HG03571 (cell line): Measurements from ENCODE around the gene MIOX.
"Not testable (repeated sequence)": the region's sequence is repeated elsewhere in the genome, so short reads cannot be mapped to it uniquely, and the experiment has no call there.

Source experiments
- ATAC-seq: cut with Tn5 transposase; IDR thresholded peaks from one replicate; pipeline ENCODE4 v1.9.1; 2021; ENCODE audit not compliant: unreplicated experiment

Gene MIOX

GRCh38 chr22:50516068-50516467, 29.4 kb downstream of the MIOX start:
- ATAC-seq: no peak

DNA sequence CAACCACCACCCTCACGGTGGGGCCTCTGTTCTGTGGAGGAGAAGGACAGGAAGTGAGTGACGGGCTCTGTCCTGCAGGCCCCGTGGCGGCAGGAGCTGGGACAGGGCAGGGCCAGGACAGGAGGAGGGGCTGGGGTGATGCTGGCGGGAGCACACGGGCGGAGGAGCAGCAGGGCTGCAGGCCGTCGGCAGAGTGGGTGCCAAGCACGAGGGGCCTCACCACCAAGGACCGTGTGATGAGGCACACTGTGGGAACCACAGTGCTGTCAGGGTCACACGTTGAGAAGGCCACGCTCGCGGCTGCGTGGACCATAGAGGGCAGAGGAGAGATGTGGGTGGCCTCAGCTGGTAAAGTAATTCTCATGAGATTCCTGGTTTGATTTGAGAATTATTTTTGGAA, 30.2 kb downstream of the MIOX start:
- no peak for ATAC-seq

- ATAC-seq: no peak
Observed at GRCh38 chr22:50517495-50518260, 31.0 kb downstream of the MIOX start.

- no peak for ATAC-seq
Observed at GRCh38 chr22:50518606-50519005, 31.9 kb downstream of the MIOX start.

DNA sequence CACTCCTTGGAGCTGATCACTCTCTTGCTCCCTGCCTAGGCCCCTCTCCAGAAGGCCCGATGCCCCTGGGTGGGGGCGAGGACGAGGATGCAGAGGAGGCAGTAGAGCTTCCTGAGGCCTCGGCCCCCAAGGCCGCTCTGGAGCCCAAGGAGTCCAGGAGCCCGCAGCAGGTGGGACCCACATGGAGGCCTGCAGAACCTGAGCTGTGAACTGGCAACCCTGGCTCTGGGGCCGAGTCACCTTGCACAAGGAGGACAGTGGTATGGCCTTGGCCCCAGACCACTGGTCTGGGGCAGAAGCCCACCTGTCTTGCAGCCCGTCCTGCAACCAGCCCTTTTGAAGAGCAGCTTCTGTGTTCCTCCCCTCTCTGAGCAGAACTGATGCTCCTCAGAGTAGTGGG, 32.5 kb downstream of the MIOX start:
- ATAC-seq: no peak

DNA sequence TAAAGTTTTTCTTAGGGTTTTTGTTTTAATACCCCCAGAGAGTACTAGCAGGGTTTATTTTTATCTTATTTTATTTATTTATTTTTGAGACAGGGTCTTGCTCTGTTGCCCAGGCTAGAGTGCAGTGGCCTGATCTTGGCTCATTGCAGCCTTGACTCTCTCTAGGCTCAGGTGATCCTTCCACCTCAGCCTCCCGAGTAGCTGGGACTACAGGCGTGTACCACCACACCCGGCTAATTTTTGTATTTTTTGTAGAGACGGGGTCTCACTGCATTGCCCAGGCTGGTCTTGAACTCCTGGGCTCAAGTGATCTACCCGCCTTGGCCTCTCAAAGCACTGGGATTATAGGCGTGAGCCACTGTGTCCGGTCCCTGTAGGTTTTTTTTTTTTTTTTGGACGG, 33.5 kb downstream of the MIOX start:
- not testable (repeated sequence) for ATAC-seq

DNA sequence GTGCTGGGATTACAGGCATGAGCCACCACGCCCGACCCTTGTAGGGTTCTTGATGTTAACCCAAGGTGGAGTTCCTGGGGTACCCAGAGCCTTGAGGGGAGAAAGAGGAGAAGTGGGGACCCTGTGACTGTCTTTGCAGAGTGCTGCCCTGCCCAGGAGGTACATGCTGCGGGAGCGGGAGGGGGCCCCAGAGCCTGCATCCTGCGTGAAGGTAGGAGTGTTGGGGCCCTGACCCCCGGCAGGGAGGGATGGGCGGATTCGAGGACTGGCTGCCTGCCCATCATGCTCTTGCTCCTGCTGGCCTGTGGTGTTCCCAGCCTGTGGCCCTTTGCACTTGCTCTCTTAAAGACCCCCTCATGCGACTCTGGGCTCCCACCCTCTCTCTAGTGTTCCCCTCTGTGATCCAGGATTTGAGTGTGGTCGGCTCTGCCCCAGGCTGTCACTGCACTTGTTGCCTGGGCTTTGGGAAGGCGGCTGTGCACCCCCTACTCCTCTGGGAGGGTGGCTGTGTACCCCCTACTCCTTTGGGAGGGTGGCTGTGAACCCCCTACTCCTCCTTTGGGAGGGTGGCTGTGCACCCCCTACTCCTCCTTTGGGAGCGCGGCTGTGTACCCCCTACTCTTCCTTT, 34.3 kb downstream of the MIOX start:
- no peak for ATAC-seq

DNA sequence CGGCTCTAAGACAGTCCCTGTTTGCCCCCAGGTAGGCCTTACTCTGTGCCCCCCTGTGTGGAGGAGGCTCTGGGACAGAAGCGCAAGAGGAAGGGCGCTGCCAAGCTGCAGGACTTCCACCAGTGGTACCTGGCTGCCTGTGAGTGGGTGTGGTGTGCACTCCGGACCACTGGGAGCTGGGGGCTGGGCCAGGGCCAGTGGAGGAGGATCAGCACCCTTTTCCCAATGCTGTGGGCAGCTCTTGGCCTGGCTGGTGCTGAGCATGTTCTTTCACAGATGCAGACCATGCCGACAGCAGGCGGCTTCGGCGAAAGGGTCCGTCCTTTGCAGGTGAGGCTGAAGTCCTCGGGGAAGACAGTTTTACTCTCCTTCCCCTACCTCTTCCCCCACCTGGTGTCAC, 35.1 kb downstream of the MIOX start:
- ATAC-seq: no peak

- ATAC-seq: no peak
Observed at GRCh38 chr22:50522208-50522805, 35.6 kb downstream of the MIOX start.

GRCh38 chr22:50522806-50523438, 36.3 kb downstream of the MIOX start:
- ATAC-seq: no peak

DNA sequence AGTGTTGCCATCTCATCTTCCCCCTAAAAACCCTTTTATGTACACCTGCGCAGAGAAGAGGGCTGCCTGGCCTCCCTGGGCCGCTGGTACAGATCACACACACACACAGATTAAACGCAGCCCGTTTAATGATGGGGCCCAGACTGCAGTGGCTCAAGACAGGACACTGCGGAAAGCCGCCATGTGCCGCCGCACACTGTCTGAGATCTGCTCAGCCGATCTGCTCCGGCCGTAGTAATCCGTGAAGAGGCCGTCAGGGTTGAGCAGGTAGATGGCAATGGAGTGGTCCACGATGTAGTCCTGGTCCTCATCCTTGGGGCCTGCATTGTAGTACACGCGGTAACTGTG, 36.8 kb downstream of the MIOX start:
- ATAC-seq: no peak

DNA sequence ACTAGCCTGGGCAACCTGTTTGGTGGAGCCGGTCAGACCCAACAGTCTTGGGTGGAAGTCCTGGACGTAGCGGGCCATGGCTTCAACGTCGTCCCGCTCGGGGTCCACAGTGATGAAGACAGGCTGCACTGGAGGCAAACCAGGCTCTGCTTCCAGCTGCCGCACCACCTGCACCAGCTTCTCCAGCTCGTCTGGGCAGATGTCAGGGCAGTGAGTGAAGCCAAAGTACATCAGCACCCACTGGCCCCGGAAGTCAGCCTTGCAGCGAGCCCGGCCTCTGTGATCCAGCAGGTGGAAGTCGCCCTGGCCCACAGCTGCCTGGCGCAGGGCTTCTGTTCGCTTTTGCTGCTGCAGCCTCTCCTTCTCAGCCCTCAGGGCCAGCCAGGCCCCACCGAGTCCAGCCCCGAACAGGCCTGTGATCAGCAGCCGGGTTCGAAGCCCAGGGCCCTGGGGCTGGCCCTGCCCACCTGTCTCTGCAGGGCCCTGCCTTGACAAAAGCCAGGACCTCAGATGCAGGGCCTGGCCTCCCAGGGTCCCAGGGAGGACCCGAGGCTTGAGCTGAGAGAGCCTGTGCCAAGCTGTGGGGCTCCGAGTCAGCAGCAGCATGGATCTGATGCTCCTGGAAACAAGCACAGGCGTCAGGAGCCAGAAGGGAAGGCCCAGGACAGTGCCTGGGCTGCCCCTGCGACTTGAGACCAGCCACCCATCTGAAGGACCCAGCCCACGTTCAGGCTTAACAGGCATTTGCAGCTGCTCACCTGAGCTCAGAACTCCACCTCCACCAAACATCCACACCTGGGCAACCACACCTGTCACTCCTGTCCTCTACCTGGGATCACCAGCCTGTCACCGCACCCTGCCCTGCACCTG, 37.4 kb downstream of the MIOX start:
- ATAC-seq: no peak

GRCh38 chr22:50524676-50525103, 38.0 kb downstream of the MIOX start:
- no peak for ATAC-seq

GRCh38 chr22:50525104-50525857, 38.6 kb downstream of the MIOX start, which contains the start of gene SCO2:
Gene SCO2 (minus strand): TSS chr22:50525598. CDS start chr22:50524411, 1,187 bp downstream.
- ATAC-seq: peak; percentile 36

GRCh38 chr22:50525858-50526107, 39.1 kb downstream of the MIOX start:
- ATAC-seq: peak; percentile 9

DNA sequence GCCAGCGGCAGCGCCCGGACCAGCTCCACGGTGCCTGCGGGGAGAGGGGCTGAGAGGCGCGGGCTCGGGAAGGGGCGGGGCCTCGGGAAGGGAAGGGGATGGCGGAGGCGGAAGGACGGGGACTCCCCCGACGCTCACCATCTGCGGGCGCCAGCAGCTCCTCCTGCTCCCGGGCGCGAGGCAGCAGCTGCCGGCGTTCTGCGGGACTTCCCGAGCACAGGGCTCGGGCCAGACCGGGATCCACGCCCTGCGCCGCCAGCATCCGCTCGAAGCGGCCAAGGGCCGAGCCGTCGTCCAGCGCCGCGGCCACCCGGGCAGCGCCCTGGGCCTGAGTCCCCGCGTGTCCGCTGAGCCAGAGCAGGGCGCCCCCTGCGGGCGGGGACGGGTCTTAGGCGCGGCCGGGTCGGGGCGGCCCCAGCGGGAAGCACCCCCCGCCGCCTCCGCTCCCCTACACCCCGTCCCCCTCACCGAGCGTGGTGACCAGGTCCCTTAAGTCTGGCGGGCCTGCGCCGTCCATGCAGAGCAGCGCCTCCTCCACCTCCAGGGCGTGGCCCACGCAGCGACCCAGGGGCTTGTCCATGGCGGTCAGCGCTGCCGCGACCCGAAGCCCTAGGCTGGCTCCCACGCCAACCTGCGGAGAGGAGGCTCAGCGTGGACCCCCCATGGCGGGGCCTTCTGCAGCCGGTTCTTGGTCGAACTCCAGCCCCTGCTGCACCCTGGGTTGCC, 39.6 kb downstream of the MIOX start:
- peak; percentile 27 for ATAC-seq

DNA sequence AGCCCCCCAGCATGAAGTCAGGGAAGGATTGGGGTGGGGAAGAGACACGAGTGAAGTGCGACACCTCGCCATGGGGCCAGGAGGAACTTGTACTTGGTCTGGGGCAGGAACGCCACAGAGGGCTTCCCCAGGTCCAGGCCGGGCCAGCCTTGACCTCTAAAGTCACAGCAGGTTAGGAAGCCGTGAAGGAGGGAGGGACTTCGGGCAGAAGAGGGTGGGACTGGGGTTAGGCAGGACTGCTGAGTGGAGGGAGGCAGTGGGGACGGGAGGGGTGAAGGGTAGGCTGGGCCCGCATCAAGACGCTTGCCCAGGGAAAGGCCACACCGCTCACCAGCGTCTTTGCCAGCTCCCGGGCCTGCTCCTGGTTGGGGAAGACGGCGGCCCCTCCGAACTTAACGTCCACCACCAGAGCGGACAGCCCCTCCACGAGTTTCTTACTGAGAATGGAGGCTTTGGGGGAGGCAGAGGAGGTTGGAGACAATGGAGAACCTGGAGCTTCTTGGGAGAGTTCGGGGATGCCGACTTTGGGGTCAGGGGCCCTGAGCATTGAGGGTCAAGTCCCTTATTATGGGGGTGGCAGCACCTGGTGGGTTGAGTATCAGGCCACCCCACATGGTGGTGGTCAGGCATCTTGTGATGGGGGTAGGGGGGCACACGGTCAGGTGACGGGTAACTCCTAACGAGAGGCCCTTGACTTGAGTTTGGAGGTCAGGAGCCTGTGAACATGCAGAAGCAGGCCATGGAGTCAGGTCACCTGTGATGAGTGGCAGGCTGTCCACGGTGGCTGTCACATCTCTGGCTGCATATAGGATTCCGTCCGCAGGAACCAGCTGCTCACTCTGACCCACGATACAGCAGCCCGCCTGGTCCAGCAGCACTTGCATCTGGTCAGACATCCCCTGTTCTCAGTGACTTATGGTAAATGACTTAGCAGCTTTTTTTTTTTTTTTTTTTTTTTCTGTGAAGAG, 40.5 kb downstream of the MIOX start:
- no peak for ATAC-seq

DNA sequence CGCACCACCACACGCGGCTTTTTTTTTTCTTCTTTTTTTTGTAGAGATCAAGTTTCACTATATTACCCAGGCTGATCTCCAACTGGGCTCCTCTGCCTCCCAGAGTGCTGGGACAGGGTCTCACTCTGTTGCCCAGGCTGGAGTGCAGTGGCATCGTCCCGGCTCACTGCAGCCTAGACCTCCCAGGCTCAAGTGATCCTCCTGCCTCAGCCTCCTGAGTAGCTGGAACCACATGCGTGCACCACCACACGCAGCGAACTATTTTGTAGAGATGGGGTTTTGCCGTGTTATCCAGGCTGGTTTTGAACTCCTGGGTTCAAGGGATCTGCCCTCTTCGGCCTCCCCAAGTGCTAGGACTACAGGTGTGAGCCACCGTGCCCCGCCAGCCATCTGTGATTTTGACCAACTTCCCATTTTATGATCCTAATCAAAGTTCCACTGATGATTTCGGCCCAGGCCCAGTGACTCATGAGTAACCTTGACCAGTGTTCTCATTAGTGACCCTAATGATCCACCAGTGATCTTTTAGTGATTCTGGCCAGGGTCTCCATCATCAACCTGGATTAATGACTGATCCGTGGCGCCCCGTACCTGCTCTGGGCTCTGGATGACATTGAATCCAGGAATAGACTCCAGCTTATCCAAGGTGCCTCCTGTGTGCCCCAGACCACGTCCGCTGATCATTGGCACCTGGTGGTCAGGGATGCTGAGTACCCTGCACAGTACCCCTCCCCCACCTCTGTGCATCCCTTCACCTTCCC, 41.4 kb downstream of the MIOX start:
- ATAC-seq: no peak
